Hypothalamus (tissue), 51 donors: ENCODE measurements around the gene FAM8A1.

Experiments used
- DNase-seq, 51 donors: peaks; one replicate each; lab custom pipeline; 2025; lab: John Stamatoyannopoulos, UW

FAM8A1 gene

GRCh38 chr6:17600527-17601385, 654 bp downstream of the FAM8A1 start:
- DNase-seq, result peak in 39 of 51 donors; percentile 12 to 75 (median 47)

- DNase-seq, result no peak
These were observed 1.2 kb downstream of the FAM8A1 start for GRCh38 chr6:17601386-17601703.

GRCh38 chr6:17602888-17603287, 2.8 kb downstream of the FAM8A1 start:
- no peak for DNase-seq

DNA sequence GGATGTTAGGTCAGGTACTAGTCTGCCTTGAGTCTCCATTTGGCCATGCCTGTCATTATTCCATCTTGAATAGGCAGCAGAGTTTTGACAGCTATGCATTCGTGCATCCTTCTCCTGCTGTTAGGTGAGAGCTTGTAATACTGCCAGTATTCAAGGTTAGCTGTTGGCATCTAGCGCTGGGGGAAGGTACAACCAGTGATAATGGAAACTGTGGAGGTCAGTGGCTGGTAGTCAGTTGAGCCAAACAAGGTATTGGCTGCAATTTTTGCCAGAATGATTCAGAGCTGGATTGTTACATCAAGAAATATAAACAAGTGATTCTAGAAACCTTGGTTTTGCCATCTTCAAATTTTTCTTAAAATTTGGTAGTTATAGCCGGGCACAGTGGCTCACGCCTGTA, 6.5 kb downstream of the FAM8A1 start:
- DNase-seq, result no peak

GRCh38 chr6:17610835-17611234, 10.7 kb downstream of the FAM8A1 start:
- DNase-seq, result no peak

- no peak for DNase-seq
These were observed 11.9 kb downstream of the FAM8A1 start for GRCh38 chr6:17612048-17612447.

DNA sequence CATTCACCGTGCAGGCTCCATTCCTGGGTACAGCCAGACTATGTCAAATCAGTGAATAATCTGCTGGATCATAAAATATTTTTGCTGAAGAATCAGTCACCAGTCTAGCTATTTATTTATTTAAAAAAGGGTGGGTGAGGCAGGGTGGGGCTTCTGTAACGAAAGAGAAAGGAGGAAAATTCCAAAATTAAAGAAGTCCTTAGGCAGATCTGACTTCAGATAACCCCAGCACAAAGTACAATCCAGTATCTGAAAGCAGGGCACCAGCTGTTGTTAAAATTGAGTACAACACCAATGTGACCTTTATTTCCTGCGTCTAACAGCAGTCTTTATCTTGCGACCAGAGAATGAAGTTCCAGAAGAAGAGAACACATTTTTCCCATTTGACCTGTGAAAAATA, 15.7 kb downstream of the FAM8A1 start:
- DNase-seq, result no peak

DNA sequence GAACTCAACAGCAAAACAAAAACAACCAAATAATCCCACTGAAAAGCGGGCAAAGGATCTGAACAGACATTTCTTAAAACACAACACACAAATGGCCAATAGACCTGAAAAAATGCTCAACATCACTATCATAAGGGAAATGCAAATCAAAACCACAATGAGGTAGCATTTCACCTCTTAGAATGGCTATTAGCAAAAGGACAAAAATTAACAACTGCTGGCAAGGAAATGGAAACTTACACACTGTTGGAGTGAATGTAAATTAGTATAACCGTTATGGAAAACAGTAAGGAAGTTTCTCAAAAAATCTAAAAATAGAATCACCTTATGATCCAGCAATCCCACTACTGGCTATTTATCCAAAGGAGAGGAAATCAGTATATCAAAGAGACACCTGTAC, 20.9 kb downstream of the FAM8A1 start:
- DNase-seq, result no peak

DNA sequence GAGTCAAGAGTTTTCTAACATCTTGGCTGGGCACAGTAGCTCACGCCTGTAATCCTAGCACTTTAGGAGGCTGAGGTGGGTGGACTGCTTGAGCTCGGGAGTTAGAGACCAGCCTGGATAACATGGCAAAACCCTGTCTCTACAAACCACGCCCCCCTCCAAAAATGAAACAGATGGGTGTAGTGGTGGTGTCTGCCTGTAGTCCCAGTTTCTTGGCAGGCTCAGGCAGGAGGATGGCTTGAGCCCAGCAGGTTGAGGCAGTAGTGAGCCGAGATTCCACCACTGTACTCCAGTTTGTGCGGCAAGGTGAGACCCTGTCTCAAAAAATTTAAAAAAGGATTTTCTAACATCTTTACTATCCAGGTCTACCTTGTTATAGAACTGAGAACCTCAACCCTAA, 22.0 kb downstream of the FAM8A1 start:
- DNase-seq, result peak in 1 of 51 donors; percentile 1

DNA sequence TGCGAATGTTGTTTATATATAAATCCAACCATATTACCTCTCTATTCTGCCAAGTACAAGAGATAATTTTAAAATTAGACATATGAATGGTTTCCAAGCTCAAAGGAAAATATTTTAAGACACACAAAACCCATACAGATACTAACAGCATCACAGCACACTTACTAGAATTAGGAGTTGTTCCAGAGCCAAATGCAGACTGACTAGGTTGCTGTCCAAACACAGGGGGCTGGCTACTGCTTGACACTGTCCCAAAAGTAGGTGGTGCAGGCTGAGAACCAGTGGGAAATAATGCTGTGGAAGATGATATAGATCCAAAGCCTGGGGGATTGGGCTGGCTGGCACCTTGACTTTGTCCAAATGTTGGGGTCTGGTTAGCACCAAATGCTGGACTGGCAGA, 24.3 kb downstream of the FAM8A1 start:
- no peak for DNase-seq

GRCh38 chr6:17628873-17629272, 28.8 kb downstream of the FAM8A1 start:
- DNase-seq, result no peak

DNA sequence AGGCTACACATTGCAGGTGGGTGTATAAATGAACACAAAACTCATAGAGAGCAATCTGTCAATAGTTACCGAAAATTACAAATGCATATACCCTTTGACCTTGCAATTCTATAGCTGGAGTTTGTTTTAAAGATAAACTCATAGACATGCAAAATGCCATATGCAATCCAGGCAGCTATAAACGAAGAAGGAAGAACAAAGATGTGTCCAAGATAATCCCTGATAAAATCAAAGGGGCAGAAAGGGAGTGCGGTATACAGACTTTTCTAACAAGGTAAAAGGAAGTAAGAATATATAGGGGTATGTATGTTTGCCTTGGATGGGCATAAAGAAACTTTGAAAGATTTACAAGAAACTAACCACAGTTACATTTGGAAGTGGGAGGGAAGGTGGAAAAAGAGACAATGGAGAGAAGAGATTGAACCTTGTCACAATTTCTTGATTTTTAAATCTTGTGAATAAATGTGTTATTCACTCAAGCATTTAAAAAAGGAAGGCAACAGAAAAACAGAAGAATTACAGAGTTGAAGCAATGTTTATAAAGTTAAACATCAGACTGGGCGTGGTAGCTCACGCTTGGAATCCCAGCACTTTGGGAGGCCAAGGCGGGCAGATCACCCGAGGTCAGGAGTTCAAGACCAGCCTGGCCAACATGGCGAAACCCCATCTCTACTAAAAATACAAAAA, 29.9 kb downstream of the FAM8A1 start:
- DNase-seq, result no peak

GRCh38 chr6:17630511-17631073, 30.5 kb downstream of the FAM8A1 start:
- DNase-seq, result peak in 1 of 51 donors; percentile 5

DNA sequence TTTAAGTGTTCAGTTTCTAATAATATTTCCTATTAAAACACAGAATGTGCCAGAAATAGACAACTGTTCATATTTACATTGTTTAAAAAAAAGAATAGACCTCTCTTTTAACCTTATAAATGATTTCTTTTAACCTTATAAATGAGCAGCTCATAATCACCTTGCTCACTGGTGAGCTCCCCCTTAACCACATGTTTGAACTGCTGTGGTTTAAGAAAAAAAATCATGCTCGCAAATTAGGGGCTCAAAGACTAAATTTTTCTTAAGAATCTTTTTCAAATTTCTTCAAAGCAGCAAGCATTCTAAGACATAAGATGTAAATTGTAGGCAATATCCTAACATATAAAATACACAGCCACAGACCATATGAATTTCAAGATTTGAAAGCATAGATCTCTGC, 32.8 kb downstream of the FAM8A1 start:
- no peak for DNase-seq

GRCh38 chr6:17633465-17634188, 33.5 kb downstream of the FAM8A1 start:
- no peak for DNase-seq

GRCh38 chr6:17635568-17635967, 35.5 kb downstream of the FAM8A1 start:
- no peak for DNase-seq

- DNase-seq, result no peak
These were observed 38.2 kb downstream of the FAM8A1 start for GRCh38 chr6:17638212-17638715.

DNA sequence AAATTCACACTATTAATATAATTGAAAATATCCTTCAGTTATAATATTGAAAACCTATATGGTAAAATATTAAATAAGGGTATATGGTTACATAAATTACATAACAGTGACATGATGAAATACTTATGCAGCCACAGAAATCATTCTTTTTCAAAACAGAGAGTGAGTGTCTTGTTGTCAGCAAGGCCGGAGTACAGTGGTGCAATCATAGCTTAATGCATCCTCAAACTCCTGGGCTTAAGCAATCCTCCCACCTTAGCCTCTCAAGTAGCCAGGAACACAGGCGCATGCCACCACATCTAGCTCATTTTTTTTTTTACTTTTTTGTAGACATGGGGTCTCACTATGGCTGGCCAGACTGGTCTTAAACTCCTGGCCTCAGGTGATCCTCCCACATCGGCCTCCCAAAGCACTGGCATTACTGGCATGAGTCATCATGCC, 40.4 kb downstream of the FAM8A1 start:
- DNase-seq, result no peak

DNA sequence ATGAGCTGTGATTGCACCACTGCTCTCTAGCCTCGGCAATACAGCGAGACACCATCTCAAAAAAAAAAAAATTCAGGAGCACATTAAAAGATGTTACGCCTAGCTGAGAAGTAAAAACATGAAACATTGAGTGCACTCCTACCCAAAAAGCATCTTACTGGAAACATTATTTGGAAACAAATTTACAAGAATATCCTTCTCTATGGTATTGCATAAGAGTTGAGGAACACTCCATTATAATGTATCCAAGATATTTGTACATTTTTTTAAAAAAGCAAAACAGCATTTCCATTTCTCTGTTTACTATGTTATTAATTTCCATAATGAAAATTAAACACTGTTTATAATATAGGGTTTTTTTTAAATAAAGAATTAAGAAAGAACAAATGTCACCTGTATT, 48.6 kb downstream of the FAM8A1 start:
- no peak for DNase-seq

GRCh38 chr6:17650656-17651309, 50.7 kb downstream of the FAM8A1 start:
- no peak for DNase-seq
